ENCODE measurements around the gene TUBD1. TPM values are rescaled to one million over a fixed set of nuclear protein-coding genes. Genes with fewer than 3 reads are reported as not detected.

Gene TUBD1
- total and polyA plus RNA-seq, 2 of the 13 experiments (the other 11 are each of a cell fraction or from before 2014, with no cell fraction given) = 18.2 to 25.9 TPM

DNA sequence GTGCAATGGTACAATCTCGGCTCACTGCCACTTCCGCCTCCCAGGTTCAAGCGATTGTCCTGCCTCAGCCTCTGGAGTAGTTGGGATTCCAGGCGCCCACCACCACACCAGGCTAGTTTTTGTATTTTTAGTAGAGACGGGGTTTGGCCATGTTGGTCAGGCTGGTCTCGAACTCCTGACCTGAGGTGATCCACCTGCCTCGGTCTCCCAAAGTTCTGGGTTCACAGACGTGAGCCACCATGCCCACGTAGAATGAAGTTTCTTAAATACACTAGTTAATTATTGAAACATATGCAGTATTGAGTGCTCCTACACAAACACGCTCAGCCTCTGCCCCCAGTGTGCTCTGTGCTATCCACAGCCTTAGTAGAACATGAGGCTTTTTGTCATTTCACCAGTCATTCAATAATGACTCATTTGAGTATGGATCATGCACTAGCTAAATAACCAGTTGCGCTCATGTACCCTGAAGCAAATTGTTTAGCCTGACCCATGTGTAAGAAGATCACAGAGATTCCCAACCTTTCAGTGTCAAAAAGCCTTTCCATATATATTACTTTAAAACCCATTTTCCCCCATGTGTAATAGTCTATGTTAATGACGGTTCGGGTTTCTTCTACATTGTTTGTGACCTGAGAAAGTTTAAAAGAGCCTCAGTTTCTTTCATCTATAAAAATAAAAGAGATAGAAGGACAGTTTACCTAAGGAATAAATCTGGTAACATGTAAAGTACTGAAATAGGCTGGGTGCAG is 49.7 kb downstream of the TUBD1 start (continued):
- peak; percentile 45; the same call in 1 of the 2 replicates for TF ChIP-seq ZBTB46 (CRISPR knock-in tag; IDR thresholded peaks at IDR 0.05; ENCODE audit: borderline replicate concordance)
- peak; percentile 50; the same call in 1 of the 2 replicates for TF ChIP-seq ETV5 (CRISPR knock-in tag; IDR thresholded peaks at IDR 0.05; ENCODE audit: borderline replicate concordance)
- TF ChIP-seq ZNF605 (CRISPR knock-in tag; IDR thresholded peaks at IDR 0.05) = no peak
- TF ChIP-seq SMC3 (IDR thresholded peaks at IDR 0.05; ENCODE audit: low read length) = no peak; the same call in 1 of the 2 replicates
- peak; percentile 87 for TF ChIP-seq TGIF2 (CRISPR knock-in tag; IDR thresholded peaks at IDR 0.05)
- TF ChIP-seq DPF2 (CRISPR knock-in tag; IDR thresholded peaks at IDR 0.05; ENCODE audit: borderline replicate concordance, low read depth) = peak; percentile 27; the same call in 1 of the 2 replicates
- TF ChIP-seq, protein P1, sequence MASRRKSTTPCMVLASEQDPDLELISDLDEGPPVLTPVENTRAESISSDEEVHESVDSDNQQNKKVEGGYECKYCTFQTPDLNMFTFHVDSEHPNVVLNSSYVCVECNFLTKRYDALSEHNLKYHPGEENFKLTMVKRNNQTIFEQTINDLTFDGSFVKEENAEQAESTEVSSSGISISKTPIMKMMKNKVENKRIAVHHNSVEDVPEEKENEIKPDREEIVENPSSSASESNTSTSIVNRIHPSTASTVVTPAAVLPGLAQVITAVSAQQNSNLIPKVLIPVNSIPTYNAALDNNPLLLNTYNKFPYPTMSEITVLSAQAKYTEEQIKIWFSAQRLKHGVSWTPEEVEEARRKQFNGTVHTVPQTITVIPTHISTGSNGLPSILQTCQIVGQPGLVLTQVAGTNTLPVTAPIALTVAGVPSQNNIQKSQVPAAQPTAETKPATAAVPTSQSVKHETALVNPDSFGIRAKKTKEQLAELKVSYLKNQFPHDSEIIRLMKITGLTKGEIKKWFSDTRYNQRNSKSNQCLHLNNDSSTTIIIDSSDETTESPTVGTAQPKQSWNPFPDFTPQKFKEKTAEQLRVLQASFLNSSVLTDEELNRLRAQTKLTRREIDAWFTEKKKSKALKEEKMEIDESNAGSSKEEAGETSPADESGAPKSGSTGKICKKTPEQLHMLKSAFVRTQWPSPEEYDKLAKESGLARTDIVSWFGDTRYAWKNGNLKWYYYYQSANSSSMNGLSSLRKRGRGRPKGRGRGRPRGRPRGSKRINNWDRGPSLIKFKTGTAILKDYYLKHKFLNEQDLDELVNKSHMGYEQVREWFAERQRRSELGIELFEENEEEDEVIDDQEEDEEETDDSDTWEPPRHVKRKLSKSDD (CRISPR knock-in tag; IDR thresholded peaks at IDR 0.05; ENCODE audit: low read depth) = 0 out of 2 replicates have a peak, but pooled peaks have one; percentile 37
- TF ChIP-seq STAT5B (CRISPR knock-in tag; IDR thresholded peaks at IDR 0.05) = peak; percentile 23; the same call in 1 of the 2 replicates
- TF ChIP-seq SKI (IDR thresholded peaks at IDR 0.05; ENCODE audit: partially characterized antibody) = peak; percentile 19
- TF ChIP-seq, protein P2, sequence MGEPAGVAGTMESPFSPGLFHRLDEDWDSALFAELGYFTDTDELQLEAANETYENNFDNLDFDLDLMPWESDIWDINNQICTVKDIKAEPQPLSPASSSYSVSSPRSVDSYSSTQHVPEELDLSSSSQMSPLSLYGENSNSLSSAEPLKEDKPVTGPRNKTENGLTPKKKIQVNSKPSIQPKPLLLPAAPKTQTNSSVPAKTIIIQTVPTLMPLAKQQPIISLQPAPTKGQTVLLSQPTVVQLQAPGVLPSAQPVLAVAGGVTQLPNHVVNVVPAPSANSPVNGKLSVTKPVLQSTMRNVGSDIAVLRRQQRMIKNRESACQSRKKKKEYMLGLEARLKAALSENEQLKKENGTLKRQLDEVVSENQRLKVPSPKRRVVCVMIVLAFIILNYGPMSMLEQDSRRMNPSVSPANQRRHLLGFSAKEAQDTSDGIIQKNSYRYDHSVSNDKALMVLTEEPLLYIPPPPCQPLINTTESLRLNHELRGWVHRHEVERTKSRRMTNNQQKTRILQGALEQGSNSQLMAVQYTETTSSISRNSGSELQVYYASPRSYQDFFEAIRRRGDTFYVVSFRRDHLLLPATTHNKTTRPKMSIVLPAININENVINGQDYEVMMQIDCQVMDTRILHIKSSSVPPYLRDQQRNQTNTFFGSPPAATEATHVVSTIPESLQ (CRISPR knock-in tag; conservative IDR thresholded peaks at IDR 0.05) = peak; percentile 70; the same call in 1 of the 2 replicates
- no peak for TF ChIP-seq ZNF337 (CRISPR knock-in tag; IDR thresholded peaks at IDR 0.05; ENCODE audit: borderline replicate concordance, low read depth)
- TF ChIP-seq PAF1 (CRISPR knock-in tag; IDR thresholded peaks at IDR 0.05) = peak; percentile 100
- TF ChIP-seq SKIL (CRISPR knock-in tag; IDR thresholded peaks at IDR 0.05; ENCODE audit: borderline replicate concordance) = peak; percentile 79
- TF ChIP-seq KLF9 (CRISPR knock-in tag; IDR thresholded peaks at IDR 0.05; ENCODE audit: low read depth) = 0 out of 2 replicates have a peak, but pooled peaks have one; percentile 59
- no peak for TF ChIP-seq ZNF260 (CRISPR knock-in tag; IDR thresholded peaks at IDR 0.05; ENCODE audit: borderline replicate concordance, low read depth)
- 0 out of 2 replicates have a peak, but pooled peaks have one; percentile 39 for TF ChIP-seq KMT2A (CRISPR knock-in tag; IDR thresholded peaks at IDR 0.05)
- peak; percentile 67 for TF ChIP-seq ZNF547 (CRISPR knock-in tag; IDR thresholded peaks at IDR 0.05)
- TF ChIP-seq HBP1 (CRISPR knock-in tag; IDR thresholded peaks at IDR 0.05; ENCODE audit: low read depth) = no peak
- peak; percentile 57 for TF ChIP-seq ELF1 (CRISPR knock-in tag; IDR thresholded peaks at IDR 0.05)
